ENCODE data around the gene TNFRSF25. TPM values are rescaled to one million over a fixed set of nuclear protein-coding genes. Genes with fewer than 3 reads are reported as not detected.
A peak's percentile ranks its signal among the peaks of the same experiment; 100 is the strongest.

Gene TNFRSF25
- total and polyA plus RNA-seq, 4 donors, result 4.9 to 19.8 (median 11.7) TPM

GRCh38 chr1:6483017-6483760 lies 17.2 kb upstream of the TNFRSF25 start:
- H3K9ac ChIP-seq (ENCODE audit: insufficient read depth in 1 of 2, low read length in 2 of 2), result no peak overlapping the region
- H3K9me3 ChIP-seq (ENCODE audit: control insufficient read depth in 4 of 4, insufficient read depth in 3 of 4, low read length in 3 of 4), result no peaks in the 10 kb centered on the region
- TF ChIP-seq CTCF (IDR thresholded peaks at IDR 0.05; ENCODE audit: control extremely low read depth, extremely low read depth), result no peak
- peak in 2 of 3 donors; percentile 52 to 57 for DNase-seq
- ATAC-seq (ENCODE audit: insufficient read depth, low FRiP score), result peak; percentile 31
- H3K27me3 ChIP-seq (ENCODE audit: control insufficient read depth in 3 of 3, insufficient read depth in 3 of 3, low read length in 2 of 3), result no peaks in the 10 kb centered on the region
- H3K4me3 ChIP-seq, result no peak overlapping the region
- 70 to 81% methylated on average over 14 of the region's 14 CpGs for WGBS, 2 donors
- H3K36me3 ChIP-seq (ENCODE audit: control insufficient read depth in 4 of 4, insufficient read depth in 4 of 4, low read length in 4 of 4), result no peaks in the 10 kb centered on the region
- no peak overlapping the region for H3K27ac ChIP-seq (ENCODE audit: low read depth in 1 of 2, low read length in 1 of 2)
- peaks cover 0 to 20% (median 8%) of the 10 kb centered on the region in 5 donors for H3K4me1 ChIP-seq (ENCODE audit: control insufficient read depth in 5 of 5, insufficient read depth in 5 of 5, low read length in 5 of 5)

- Histone ChIP-seq H3K36me3 (ENCODE audit: control insufficient read depth in 4 of 4, insufficient read depth in 4 of 4, low read length in 4 of 4) (no peaks in the 10 kb centered on the region), H3K27ac (ENCODE audit: low read depth in 1 of 2, low read length in 1 of 2) (no peak overlapping the region), H3K4me1 (ENCODE audit: control insufficient read depth in 5 of 5, insufficient read depth in 5 of 5, low read length in 5 of 5) (peaks cover 0 to 19% (median 4%) of the 10 kb centered on the region in 5 donors), H3K4me3 (no peak overlapping the region), H3K27me3 (ENCODE audit: control insufficient read depth in 3 of 3, insufficient read depth in 3 of 3, low read length in 2 of 3) (no peaks in the 10 kb centered on the region), H3K9ac (ENCODE audit: insufficient read depth in 1 of 2, low read length in 2 of 2) (no peak overlapping the region), H3K9me3 (ENCODE audit: control insufficient read depth in 4 of 4, insufficient read depth in 3 of 4, low read length in 3 of 4) (no peaks in the 10 kb centered on the region)
- no peak for ATAC-seq (ENCODE audit: insufficient read depth, low FRiP score)
- TF ChIP-seq CTCF (IDR thresholded peaks at IDR 0.05; ENCODE audit: control extremely low read depth, extremely low read depth), result no peak
- no peak for DNase-seq
- 92 to 93% methylated on average over 5 of the region's 5 CpGs for WGBS, 2 donors
Observed at GRCh38 chr1:6481820-6482219, 15.8 kb upstream of the TNFRSF25 start.

GRCh38 chr1:6477039-6477820 lies 11.3 kb upstream of the TNFRSF25 start:
- Histone ChIP-seq H3K4me1 (ENCODE audit: control insufficient read depth in 5 of 5, insufficient read depth in 5 of 5, low read length in 5 of 5) (no peaks in the 10 kb centered on the region), H3K27ac (ENCODE audit: low read depth in 1 of 2, low read length in 1 of 2) (no peak overlapping the region), H3K36me3 (ENCODE audit: control insufficient read depth in 4 of 4, insufficient read depth in 4 of 4, low read length in 4 of 4) (peaks cover 0 to 5% (median 4%) of the 10 kb centered on the region in 4 donors), H3K9me3 (ENCODE audit: control insufficient read depth in 4 of 4, insufficient read depth in 3 of 4, low read length in 3 of 4) (no peaks in the 10 kb centered on the region), H3K27me3 (ENCODE audit: control insufficient read depth in 3 of 3, insufficient read depth in 3 of 3, low read length in 2 of 3) (no peaks in the 10 kb centered on the region), H3K9ac (ENCODE audit: insufficient read depth in 1 of 2, low read length in 2 of 2) (peak overlapping the region in 1 of 2 donors; percentile 32), H3K4me3 (no peak overlapping the region)
- 84 to 90% methylated on average over 24 of the region's 24 CpGs for WGBS, 2 donors
- no peak for TF ChIP-seq CTCF (IDR thresholded peaks at IDR 0.05; ENCODE audit: control extremely low read depth, extremely low read depth)
- ATAC-seq (ENCODE audit: insufficient read depth, low FRiP score), result no peak
- peak in 1 of 3 donors; percentile 30 for DNase-seq
